GM12801 (cell line): ENCODE data around the gene TAC1.

Experiments used
- CTCF ChIP-seq: IDR thresholded peaks from one replicate; pipeline ENCODE4 v1.5.1; 2011; ENCODE audit warnings: control low read depth; ENCODE audit not compliant: insufficient read length; ENCODE audit errors: extremely low read depth

The TAC1 gene

DNA sequence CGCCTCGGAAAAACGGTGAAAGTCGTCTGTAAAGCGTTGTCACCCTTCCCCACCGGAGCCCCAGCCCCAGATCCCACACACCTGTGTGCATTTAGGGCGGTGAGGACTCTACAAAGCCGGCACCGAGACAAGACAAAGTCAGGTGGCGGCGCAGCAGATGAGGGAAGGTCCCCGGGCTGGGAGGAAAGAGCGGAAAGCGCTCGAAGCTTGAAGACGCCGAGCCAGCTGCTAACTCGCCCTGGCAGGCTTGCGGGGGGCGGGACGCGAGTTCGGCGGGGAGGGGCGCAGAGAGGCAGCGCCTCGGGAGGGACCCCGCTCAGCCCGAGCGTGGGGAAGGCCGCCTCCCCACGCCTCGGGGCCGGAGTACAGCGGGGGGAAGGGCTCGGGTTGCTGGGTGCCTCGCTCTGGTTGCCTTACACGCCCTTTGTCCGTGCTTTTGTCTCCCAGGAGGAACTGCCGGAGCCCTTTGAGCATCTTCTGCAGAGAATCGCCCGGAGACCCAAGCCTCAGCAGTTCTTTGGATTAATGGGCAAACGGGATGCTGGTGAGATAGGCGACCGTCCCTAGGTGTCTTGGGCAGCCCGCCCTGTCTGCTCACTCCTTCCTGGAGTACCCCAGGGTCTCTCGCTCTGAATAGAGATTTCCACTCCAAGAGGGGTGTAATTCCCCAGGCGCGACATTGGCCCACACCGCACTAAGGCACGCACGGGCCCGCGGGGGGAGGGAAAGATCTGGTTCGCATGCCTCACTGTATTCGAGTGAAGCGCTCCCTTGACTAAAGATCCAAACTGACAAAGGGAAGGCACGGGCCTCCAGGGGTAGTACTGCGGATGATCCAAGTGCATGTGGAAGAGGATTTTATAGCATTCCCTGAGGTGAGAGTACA, 1.6 kb downstream of the TAC1 start:
- no peak for TF ChIP-seq CTCF

DNA sequence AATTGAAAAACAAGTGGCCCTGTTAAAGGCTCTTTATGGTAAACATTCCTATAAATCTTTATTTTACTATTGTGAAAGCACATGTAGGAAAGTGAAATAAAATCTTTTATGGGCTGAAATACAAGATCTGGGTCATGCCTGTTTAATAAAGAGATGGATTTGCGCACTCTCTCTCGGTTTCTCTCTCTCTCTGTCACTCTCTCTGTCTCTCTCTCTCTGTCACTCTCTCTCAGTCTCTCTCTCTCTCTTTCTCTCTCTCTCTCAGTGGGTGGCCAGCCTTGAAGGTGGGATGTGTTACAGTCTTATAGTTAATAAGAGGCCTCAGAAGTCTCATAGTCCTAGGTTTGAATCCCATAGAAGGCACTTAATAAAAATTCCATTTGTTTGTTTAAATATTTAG, 2.4 kb downstream of the TAC1 start:
- TF ChIP-seq CTCF, result no peak

DNA sequence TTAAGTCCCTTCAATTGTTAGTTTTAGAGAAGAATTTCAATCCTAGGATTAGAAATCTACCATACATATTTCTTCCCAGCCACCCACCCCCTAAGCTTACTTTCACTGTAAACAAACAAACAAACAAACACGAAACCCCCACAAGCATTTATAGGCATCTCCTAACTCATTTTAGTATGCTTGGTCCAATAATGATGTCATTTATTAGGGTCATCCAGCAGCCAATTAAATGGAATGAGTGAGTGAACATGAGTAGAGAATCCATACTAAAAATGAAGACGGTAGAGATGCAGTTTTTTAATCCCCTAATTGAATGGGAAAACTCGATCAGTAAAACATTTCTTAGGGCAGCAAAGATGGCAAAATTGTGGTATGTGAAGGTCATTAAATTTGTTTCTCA, 3.2 kb downstream of the TAC1 start:
- TF ChIP-seq CTCF, result no peak

DNA sequence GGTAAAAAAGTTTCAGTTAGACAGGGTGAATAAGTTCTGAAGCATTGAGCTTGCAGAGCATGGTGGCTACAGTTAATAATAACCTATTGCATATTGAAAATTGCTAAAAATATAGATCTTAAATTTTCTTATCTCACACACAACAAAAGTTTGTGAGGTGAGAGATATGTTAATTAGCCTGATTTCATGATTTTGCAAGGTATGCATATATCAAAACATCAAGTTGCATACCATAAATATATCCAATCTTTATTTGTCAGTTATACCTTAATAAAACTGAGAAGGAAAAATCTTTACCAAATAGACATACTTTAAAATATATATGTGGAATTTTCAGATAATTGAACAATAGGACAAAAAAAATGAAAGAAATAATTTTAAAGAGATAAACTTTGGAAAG, 16.6 kb downstream of the TAC1 start:
- TF ChIP-seq CTCF, result no peak

DNA sequence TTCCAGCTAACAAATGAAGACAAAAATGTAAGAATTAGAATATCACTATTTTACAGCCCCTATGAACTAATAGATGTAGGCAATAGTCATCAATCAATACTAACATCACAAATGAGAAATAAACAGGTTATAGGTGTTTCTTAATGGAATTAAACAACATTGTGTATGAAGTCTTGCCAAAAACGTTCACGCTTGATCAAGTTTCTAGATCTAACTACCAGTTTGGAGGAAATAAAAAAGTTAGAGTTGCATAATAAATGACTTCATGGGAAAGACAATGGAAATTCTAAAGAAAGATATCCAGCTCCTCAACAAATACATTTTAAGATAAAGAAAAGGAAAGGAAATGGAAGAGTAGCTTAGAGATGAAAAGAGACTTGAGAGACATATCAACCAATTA, 19.7 kb downstream of the TAC1 start:
- no peak for TF ChIP-seq CTCF

DNA sequence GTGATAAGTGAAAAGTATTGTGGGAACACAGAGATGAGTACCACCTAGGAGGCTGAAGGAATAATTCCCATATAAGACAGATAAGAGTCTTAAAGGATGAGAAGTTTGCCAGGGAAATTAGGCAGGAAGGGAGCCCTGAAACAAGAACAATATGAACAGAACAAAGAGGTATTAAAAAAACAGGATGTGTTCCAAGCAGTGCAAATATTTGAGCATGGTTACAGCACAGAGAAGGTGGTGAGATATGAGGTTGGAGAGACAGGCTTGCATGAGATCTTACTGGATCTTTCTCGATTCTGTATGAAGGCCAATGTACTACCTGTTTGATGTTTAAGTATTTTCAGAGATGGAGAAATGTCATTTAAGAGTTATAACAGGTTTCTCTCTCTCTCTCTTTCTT, 20.3 kb downstream of the TAC1 start:
- TF ChIP-seq CTCF, result no peak

DNA sequence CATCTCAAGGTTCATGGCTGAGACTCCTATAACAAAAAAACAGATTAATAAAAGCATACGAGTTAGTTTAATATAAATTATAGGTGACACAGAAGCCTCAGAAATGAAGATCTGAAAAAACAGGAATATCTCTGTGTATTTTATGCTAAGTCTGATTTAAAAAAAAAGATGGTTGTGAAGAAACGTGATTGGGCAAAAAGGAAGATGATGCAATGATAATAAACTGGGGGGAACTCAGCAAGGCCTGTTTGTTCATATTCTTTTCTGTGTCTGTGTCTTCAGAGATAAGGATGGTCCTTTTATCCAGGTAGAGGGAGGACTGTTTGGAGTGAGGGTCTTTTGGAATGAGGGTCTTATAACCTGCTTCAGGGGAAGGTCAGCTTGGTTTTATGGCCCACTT, 25.9 kb downstream of the TAC1 start:
- no peak for TF ChIP-seq CTCF

DNA sequence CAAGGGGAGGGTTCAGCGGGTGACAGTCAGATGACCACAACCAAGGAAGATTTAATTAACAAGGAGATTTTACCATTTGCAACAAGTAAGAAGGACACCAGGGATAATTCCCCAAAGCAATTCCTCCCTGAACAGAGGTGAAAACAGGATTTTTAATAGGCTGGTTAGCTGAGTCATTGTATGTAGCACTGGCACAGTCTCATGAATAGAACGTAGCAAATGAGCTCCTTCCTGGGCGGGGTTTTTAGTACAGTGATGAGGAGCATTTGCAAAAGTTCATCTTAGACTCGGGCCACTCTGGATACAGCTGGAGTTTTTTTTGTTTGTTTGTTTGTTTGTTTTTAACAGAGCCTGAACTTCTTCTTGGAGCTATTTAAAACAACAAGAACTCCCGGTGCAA, 39.0 kb downstream of the TAC1 start:
- TF ChIP-seq CTCF, result no peak
